Heart left ventricle (tissue), 16 donors: Measurements from ENCODE around the gene SLC2A4. TPM values are rescaled to one million over a fixed set of nuclear protein-coding genes. Genes with fewer than 3 reads are reported as not detected.

Experiments used
- ATAC-seq, 4 donors: fragments of 200-7000 bp; cut with Tn5 transposase; one replicate each; pipeline ENCODE4 v1.9.1; 2020 to 2022; ENCODE audit warnings: moderate library complexity in 4 of 4, mild to moderate bottlenecking in 3 of 4, moderate number of reproducible peaks in 1 of 4
- DNase-seq, 5 donors: peaks; one replicate each; pipeline ENCODE4 v3.0.0-alpha.2; 2020
- H3K27ac ChIP-seq, 12 donors: fragments of 200-600 bp; sonication (generic) in 4 of 12; one replicate each; pipeline versions ENCODE4 v1.5.0 to v1.8.0; 2016 to 2022; ENCODE audit warnings: mild to moderate bottlenecking in 2 of 12
- H3K27me3 ChIP-seq, 9 donors: fragments of 200-600 bp; sonication (generic) in 2 of 9; one replicate each; pipeline versions ENCODE4 v1.5.1 to v1.8.0; 2016 to 2022; ENCODE audit warnings: mild to moderate bottlenecking in 3 of 9
- H3K36me3 ChIP-seq, 9 donors: fragments of 200-600 bp; sonication (generic) in 2 of 9; one replicate each; pipeline versions ENCODE4 v1.5.0 to v1.8.0; 2018 to 2022; ENCODE audit warnings: mild to moderate bottlenecking in 2 of 9
- H3K4me1 ChIP-seq, 12 donors: fragments of 200-600 bp; sonication (generic) in 4 of 12; one replicate each; pipeline versions ENCODE4 v1.5.0 to v1.8.0; 2016 to 2022; ENCODE audit warnings: mild to moderate bottlenecking in 3 of 12
- H3K4me3 ChIP-seq, 12 donors: fragments of 200-600 bp; sonication (generic) in 4 of 12; one replicate each; pipeline versions ENCODE4 v1.5.0 to v1.8.0; 2017 to 2022; ENCODE audit warnings: mild to moderate bottlenecking in 9 of 12, moderate library complexity in 4 of 12
- H3K9me3 ChIP-seq, 12 donors: fragments of 200-600 bp; sonication (generic) in 4 of 12; one replicate each; pipeline versions ENCODE4 v1.5.0 to v1.8.0; 2016 to 2022; ENCODE audit warnings: mild to moderate bottlenecking in 1 of 12
- POLR2A ChIP-seq, 2 donors: fragments of 450-650 bp; IDR thresholded peaks; one replicate each; pipeline ENCODE4 v1.6.1; 2017; ENCODE audit warnings: antibody characterized with exemption in 2 of 2, mild to moderate bottlenecking in 2 of 2, moderate library complexity in 2 of 2
- WGBS, 4 donors: extraction: QIAGEN DNeasy Blood & Tissue Kit in 2 of 4; methylation state at CpG; one replicate each; pipeline versions ENCODE4 v1.1.5 to v1.1.7; 2013 to 2018; 5-methylcytosine and 5-hydroxymethylcytosine counted together
- intact Hi-C, 10 donors: fragments of 100-400 bp; cut with DNase I; formaldehyde crosslinking; loops; one replicate each; pipeline versions ENCODE4 v1.11.1 to v1.14.2; 2022
- polyA plus RNA-seq, 2 donors: library from polyadenylated mRNA; stranded (reverse); fragments of 200-250 nt; gene quantifications; one replicate each; pipeline ENCODE4 v1.2.3, GENCODE V29; 2013
- total RNA-seq, 9 donors: library from RNA; depleted of rRNA in 2 of 9; stranded (reverse); fragments of >200 nt in 2 of 9; fragmentation: NEBNext Ultra II Directional in 3 of 9; extraction: Animal tissue kit (Norgen Biotek cat#: 25700) in 3 of 9; gene quantifications; one replicate each; pipeline versions ENCODE4 v1.1.0 to v1.2.4, GENCODE V29; 2016 to 2023
- TF ChIP-seq, protein P1 (sequence below), 12 donors: fragments of 200-600 bp; sonication (generic) in 4 of 12; IDR thresholded peaks; one replicate each; pipeline versions ENCODE4 v1.5.0 to v1.8.0; 2018 to 2022; ENCODE audit warnings: antibody characterized with exemption in 12 of 12, mild to moderate bottlenecking in 5 of 12
- donor health status: ischemic (EF 13 %, LVEDD 7.1; RV severe dilation, severe dysfunction).
- donor health status: healthy with polysubstance abuse.
- donor health status: DM: no; HTN: yes; CAD: no.
- donor health status: DM: no; HTN: no; CAD: no.
- donor health status: ischemic (EF 25% LVEDD 6.9; RV normal size, moderate dysfunction).
- donor health status: ischemic (EF 25% LVEDD 5.7; RV mildly dilated, moderate dysfunction).
- donor health status: healthy.
- donor health status: DM: yes; HTN: yes; CAD: no.
- donor health status: ischemic (EF 35%, LVEDD 5.7; RV mildly dilated, moderate dysfunction).
- donor health status: nonischemic (EF 11% LVEDD 7.7; RV severe dilation, severe dysfunction).
- donor health status: DM: yes; HTN: yes; CAD: no.
- donor health status: PGD.
- donor health status: ischemic (EF 29% LVEDD 5.4; RV normal size, mild dysfunction).
- donor health status: nonischemic (EF 23%, LVEDD 6.1; RV moderate dilation, normal function).

Gene SLC2A4
- total and polyA plus RNA-seq, 11 donors, result 48.5 to 184 (median 157) TPM

DNA sequence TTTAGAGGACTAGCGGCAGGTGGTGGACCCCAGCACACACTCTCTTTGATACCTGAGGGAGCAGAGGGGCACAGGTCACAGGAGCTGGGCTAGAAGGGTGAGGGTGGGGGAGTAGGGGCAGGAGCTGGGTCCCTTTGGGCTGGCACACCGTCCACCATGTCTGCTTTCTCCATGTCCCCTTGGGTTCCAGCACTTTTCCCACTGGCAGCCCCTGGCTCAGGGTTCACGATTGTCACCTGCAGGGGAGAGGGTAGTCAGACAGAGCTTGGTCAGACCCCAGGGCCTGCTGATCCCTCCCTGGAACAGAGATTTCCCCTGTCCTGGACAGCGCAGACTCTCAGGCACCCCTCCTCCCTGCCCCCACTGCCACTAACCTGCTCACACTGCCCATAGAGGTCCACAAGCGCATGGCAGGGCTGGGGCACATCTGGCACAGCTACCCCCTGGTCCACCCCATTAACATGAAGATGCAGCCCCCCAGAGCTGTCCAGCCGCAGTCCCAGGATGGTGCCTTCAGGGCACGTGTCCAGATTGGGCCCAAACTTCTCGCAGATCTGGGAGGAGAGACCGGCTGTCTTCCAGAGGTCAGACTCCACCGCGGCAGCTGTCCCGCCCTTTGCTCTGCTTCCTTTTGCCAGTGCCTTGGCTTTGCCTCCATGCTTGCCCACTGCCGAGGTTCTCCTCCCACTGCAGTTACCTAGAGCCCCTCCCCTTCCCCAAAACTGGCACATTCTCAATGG is 36.8 kb downstream of the SLC2A4 start:
- TF ChIP-seq, protein P1, sequence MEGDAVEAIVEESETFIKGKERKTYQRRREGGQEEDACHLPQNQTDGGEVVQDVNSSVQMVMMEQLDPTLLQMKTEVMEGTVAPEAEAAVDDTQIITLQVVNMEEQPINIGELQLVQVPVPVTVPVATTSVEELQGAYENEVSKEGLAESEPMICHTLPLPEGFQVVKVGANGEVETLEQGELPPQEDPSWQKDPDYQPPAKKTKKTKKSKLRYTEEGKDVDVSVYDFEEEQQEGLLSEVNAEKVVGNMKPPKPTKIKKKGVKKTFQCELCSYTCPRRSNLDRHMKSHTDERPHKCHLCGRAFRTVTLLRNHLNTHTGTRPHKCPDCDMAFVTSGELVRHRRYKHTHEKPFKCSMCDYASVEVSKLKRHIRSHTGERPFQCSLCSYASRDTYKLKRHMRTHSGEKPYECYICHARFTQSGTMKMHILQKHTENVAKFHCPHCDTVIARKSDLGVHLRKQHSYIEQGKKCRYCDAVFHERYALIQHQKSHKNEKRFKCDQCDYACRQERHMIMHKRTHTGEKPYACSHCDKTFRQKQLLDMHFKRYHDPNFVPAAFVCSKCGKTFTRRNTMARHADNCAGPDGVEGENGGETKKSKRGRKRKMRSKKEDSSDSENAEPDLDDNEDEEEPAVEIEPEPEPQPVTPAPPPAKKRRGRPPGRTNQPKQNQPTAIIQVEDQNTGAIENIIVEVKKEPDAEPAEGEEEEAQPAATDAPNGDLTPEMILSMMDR (IDR thresholded peaks at IDR 0.05), result no peak
- TF ChIP-seq POLR2A (IDR thresholded peaks at IDR 0.05), result no peak
- Histone ChIP-seq H3K36me3 (peaks cover 3 to 85% (median 77%) of the 10 kb centered on the region in 9 donors), H3K9me3 (no peaks in the 10 kb centered on the region), H3K27ac (no peak overlapping the region), H3K27me3 (no peaks in the 10 kb centered on the region), H3K4me3 (no peak overlapping the region), H3K4me1 (peaks cover 3 to 24% (median 21%) of the 10 kb centered on the region in 12 donors)
- 86 to 92% (median 91%) methylated on average over 10 to 13 of the region's 13 CpGs for WGBS, 4 donors
- DNase-seq (no peak), ATAC-seq (no peak)
- intact Hi-C loops, result no loop called here

DNA sequence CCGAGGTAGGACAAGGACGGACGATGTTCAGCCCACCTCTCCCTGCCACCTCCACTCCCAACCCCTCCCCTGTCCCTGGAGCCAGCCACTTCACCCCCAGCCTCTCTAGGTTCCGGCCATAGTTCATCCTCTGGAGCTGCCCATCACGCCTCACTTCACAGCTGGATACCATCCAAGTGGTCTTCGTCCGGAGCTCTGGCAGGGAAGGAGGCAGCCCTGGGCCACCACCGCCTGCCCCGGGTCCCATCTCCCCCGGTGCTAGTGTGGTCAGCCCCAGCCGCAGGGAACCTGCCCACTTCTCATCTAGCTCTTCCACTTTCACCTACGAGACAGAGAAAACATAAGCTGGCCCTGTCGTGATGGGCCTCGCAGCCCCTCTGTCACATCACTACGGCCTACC is 39.9 kb downstream of the SLC2A4 start:
- no peak for DNase-seq
- Histone ChIP-seq H3K27me3 (no peaks in the 10 kb centered on the region), H3K9me3 (no peaks in the 10 kb centered on the region), H3K36me3 (peaks cover 0 to 99% (median 89%) of the 10 kb centered on the region in 9 donors), H3K27ac (no peak overlapping the region), H3K4me1 (peaks cover 0 to 8% (median 0%) of the 10 kb centered on the region in 12 donors), H3K4me3 (no peak overlapping the region)
- intact Hi-C loops, result loop anchor here in 1 of 10 donors (1.0 kb wide), 1 partner anchor 11 kb away; no protein-coding TSS in a partner anchor
- ATAC-seq, result no peak
- TF ChIP-seq, protein P1 (IDR thresholded peaks at IDR 0.05), result no peak
- TF ChIP-seq POLR2A (IDR thresholded peaks at IDR 0.05), result no peak
- WGBS, 4 donors, result 83 to 93% (median 89%) methylated on average over 9 to 15 of the region's 15 CpGs

DNA sequence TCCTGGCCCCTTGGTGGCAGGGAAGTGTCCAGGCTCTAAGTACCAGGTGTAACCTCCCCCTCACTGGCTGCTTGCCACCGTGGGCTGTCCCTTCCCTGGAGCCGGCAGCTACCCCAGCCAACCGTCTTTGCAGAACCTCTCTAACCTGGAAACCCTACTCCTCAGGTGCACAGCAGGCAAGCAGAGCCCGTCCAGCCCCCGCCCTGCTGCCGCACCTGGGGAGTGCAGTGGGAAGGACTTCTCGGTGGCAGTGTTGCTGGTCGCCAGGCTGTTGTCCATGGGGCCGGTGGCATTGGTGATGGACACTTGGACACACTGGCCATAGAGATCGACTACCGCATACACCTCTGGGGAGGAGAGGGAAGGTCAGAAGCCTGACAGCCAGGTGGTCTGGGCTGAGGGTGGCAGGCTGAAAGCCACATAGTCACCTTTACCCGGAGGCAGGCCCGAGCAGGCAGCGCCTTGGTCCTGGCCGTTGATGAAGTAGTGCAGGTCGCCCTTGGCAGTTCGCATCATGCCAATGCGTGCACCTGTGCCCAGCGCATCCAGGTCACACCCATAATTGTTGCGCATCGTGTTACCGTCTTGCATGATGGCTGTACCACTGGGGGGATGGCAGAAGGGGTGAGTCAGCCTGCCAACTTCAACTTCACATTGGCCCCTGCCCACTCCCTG is 41.1 kb downstream of the SLC2A4 start:
- no peak for TF ChIP-seq POLR2A (IDR thresholded peaks at IDR 0.05)
- TF ChIP-seq, protein P1 (IDR thresholded peaks at IDR 0.05), result no peak
- WGBS, 4 donors, result 88 to 93% (median 92%) methylated on average over 9 to 22 of the region's 22 CpGs
- no peaks in the 10 kb centered on the region for H3K27me3 ChIP-seq
- DNase-seq (no peak), ATAC-seq (no peak)
- no peak overlapping the region for H3K4me3 ChIP-seq
- no peak overlapping the region for H3K27ac ChIP-seq
- peaks cover 0 to 8% (median 0%) of the 10 kb centered on the region in 12 donors for H3K4me1 ChIP-seq
- H3K9me3 ChIP-seq, result no peaks in the 10 kb centered on the region
- intact Hi-C loops, result no loop called here
- peaks cover 0 to 91% (median 82%) of the 10 kb centered on the region in 9 donors for H3K36me3 ChIP-seq

DNA sequence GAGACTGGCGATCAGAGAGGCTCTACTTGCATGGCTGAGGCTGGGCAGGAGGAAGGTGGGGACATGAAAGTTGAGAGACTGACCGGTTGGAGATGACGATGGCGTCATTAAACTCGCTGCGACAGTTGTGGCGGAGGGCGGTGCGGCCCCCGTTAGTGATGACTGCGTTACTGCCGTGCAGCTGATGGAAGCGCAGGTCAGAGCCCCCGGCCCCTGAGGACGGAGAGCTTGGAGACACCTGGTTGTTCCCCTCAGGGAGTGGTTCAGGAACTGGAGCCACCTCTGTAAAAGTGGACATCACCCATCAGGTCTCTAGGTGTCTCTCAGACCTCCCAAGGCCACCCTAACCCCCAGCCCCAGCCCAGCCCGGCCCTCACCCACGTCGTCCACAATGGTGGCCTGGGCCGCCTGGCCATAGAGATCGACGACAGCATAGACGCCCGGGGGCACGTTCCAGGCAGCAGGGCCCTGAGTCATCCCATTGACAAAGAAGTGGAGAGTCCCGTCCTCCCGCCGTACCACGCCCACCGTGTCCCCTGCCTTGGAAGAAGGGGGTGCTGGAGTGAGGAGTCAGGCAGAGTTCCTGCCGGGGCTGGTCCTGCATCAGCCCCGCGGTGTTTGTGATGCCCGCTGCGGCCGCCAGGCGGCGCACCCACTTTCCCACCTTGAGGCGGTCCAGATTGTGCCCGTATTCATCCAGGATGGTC is 42.4 kb downstream of the SLC2A4 start:
- Histone ChIP-seq H3K4me3 (no peak overlapping the region), H3K27me3 (no peaks in the 10 kb centered on the region), H3K27ac (no peak overlapping the region), H3K9me3 (no peaks in the 10 kb centered on the region), H3K4me1 (peaks cover 0 to 17% (median 9%) of the 10 kb centered on the region in 12 donors), H3K36me3 (peaks cover 0 to 79% (median 70%) of the 10 kb centered on the region in 9 donors)
- DNase-seq (peak in 3 of 5 donors; percentile 52 to 77 (median 61)), ATAC-seq (peak in 2 of 4 donors; percentile 22 to 40)
- intact Hi-C loops, result no loop called here
- 64 to 70% (median 67%) methylated on average over 33 to 39 of the region's 39 CpGs for WGBS, 4 donors
- TF ChIP-seq, protein P1 (IDR thresholded peaks at IDR 0.05), result peak; percentile 54 to 80 (median 72)
- no peak for TF ChIP-seq POLR2A (IDR thresholded peaks at IDR 0.05)
